HEK293 (cell line): ENCODE results near the gene CR1.

ENCODE experiments used
- CTCF ChIA-PET: fragments of 350-600 bp; formaldehyde crosslinking; extraction: SDS; loops from one replicate; lab custom pipeline; 2021; ENCODE audit warnings: antibody characterized with exemption; lab: Yijun Ruan, JAX
- POLR2A ChIA-PET: fragments of 300-600 bp; formaldehyde crosslinking; extraction: SDS; loops from one replicate; lab custom pipeline; 2020; ENCODE audit warnings: antibody characterized with exemption, inconsistent platforms; lab: Yijun Ruan, JAX
- H3K27ac ChIP-seq: fragments of 200-500 bp; sonication (Bioruptor generic); 2 replicates; pipeline ENCODE4 v1.5.1; 2014; ENCODE audit warnings: low read depth, low read length, control low read depth, inconsistent platforms; ENCODE audit errors: extremely low read depth
- H3K36me3 ChIP-seq, 2 experiments: fragments of 200-500 bp in 1 of 2; sonication (Bioruptor generic) in 1 of 2; 1 replicate in 1 of 2; 2 replicates in 1 of 2; pipeline ENCODE4 v1.5.1; 2014 to 2017; ENCODE audit warnings: inconsistent platforms in 2 of 2, low read length in 2 of 2; ENCODE audit not compliant: control insufficient read depth in 2 of 2, insufficient read depth in 1 of 2
- H3K4me1 ChIP-seq: fragments of 200-500 bp; sonication (Bioruptor generic); 2 replicates; pipeline ENCODE4 v1.5.1; 2014; ENCODE audit warnings: mild to moderate bottlenecking, low read length, inconsistent platforms; ENCODE audit not compliant: control insufficient read depth, insufficient read depth
- H3K4me3 ChIP-seq: 2 replicates; pipeline ENCODE4 v1.5.1; 2011; ENCODE audit warnings: low read depth, mild to moderate bottlenecking, control low read depth, low read length, moderate library complexity
- H3K9me3 ChIP-seq: fragments of 200-500 bp; sonication (Bioruptor generic); 2 replicates; pipeline ENCODE4 v1.5.1; 2014; ENCODE audit warnings: low read depth, low read length, inconsistent platforms; ENCODE audit not compliant: control insufficient read depth, insufficient read depth
- HOXA7 ChIP-seq: sonication (generic); formaldehyde crosslinking; IDR thresholded peaks from 2 replicates; pipeline ENCODE4 v1.8.1; 2022; ENCODE audit warnings: missing genetic modification reagents, borderline replicate concordance
- KLF1 ChIP-seq: fragments of 450-650 bp; formaldehyde crosslinking; IDR thresholded peaks from 2 replicates; pipeline ENCODE4 v1.5.1; 2016; ENCODE audit warnings: missing biosample characterization, missing genetic modification characterization
- MEIS1 ChIP-seq: sonication (generic); formaldehyde crosslinking; IDR thresholded peaks from 2 replicates; pipeline ENCODE4 v1.8.1; 2022; ENCODE audit warnings: missing genetic modification reagents, mild to moderate bottlenecking, borderline replicate concordance
- SALL2 ChIP-seq: fragments of 450-650 bp; formaldehyde crosslinking; IDR thresholded peaks from 2 replicates; pipeline ENCODE4 v1.5.0; 2017; ENCODE audit warnings: missing biosample characterization, mild to moderate bottlenecking, missing genetic modification characterization, borderline replicate concordance
- SP3 ChIP-seq: fragments of 450-650 bp; formaldehyde crosslinking; IDR thresholded peaks from 2 replicates; pipeline ENCODE4 v1.5.1; 2016; ENCODE audit warnings: missing biosample characterization, missing genetic modification characterization
- ZBTB44 ChIP-seq: fragments of 450-650 bp; IDR thresholded peaks from 2 replicates; pipeline ENCODE4 v1.5.1; 2018; ENCODE audit warnings: missing biosample characterization, mild to moderate bottlenecking, missing genetic modification characterization
- ZEB2 ChIP-seq: fragments of 450-650 bp; formaldehyde crosslinking; IDR thresholded peaks from 2 replicates; pipeline ENCODE4 v1.5.1; 2016; ENCODE audit warnings: missing biosample characterization, missing genetic modification characterization
- ZFHX2 ChIP-seq: fragments of 450-650 bp; formaldehyde crosslinking; conservative IDR thresholded peaks from 2 replicates; pipeline ENCODE4 v1.5.1; 2016; ENCODE audit warnings: missing biosample characterization, missing genetic modification characterization
- ZIC2 ChIP-seq: fragments of 450-650 bp; formaldehyde crosslinking; IDR thresholded peaks from 2 replicates; pipeline ENCODE4 v1.5.1; 2016; ENCODE audit warnings: missing biosample characterization, missing genetic modification characterization
- ZNF175 ChIP-seq: fragments of 450-650 bp; formaldehyde crosslinking; IDR thresholded peaks from 2 replicates; pipeline ENCODE4 v1.5.1; 2016; ENCODE audit warnings: missing biosample characterization, missing genetic modification characterization
- ZNF18 ChIP-seq: fragments of 450-650 bp; formaldehyde crosslinking; IDR thresholded peaks from 2 replicates; pipeline ENCODE4 v1.5.1; 2016; ENCODE audit warnings: missing biosample characterization, missing genetic modification characterization
- ZNF184 ChIP-seq: fragments of 450-650 bp; IDR thresholded peaks from 2 replicates; pipeline ENCODE4 v1.5.1; 2018; ENCODE audit warnings: missing biosample characterization, mild to moderate bottlenecking, missing genetic modification characterization
- ZNF211 ChIP-seq: fragments of 450-650 bp; formaldehyde crosslinking; IDR thresholded peaks from 2 replicates; pipeline ENCODE4 v1.5.1; 2016; ENCODE audit warnings: low read depth, missing biosample characterization, missing genetic modification characterization
- ZNF23 ChIP-seq: fragments of 450-650 bp; formaldehyde crosslinking; IDR thresholded peaks from 2 replicates; pipeline ENCODE4 v1.5.1; 2016; ENCODE audit warnings: missing biosample characterization, missing genetic modification characterization, borderline replicate concordance
- ZNF274 ChIP-seq, 2 experiments: fragments of 200-500 bp in 1 of 2; fragments of 450-650 bp in 1 of 2; sonication (Bioruptor generic) in 1 of 2; formaldehyde crosslinking in 1 of 2; IDR thresholded peaks; 2 replicates each; pipeline versions ENCODE4 v1.5.1 to v1.6.1; 2014 to 2016; ENCODE audit warnings: borderline replicate concordance in 1 of 2, inconsistent platforms in 1 of 2, low read length in 1 of 2, missing biosample characterization in 1 of 2, missing genetic modification characterization in 1 of 2
- ZNF488 ChIP-seq: fragments of 450-650 bp; formaldehyde crosslinking; IDR thresholded peaks from 2 replicates; pipeline ENCODE4 v1.5.1; 2016; ENCODE audit warnings: missing biosample characterization, missing genetic modification characterization
- ZNF501 ChIP-seq: fragments of 450-650 bp; formaldehyde crosslinking; IDR thresholded peaks from 2 replicates; pipeline ENCODE4 v1.5.1; 2016; ENCODE audit warnings: missing biosample characterization, missing genetic modification characterization
- ZNF626 ChIP-seq: fragments of 450-650 bp; sonication (Bioruptor Pico); formaldehyde crosslinking; IDR thresholded peaks from 2 replicates; pipeline ENCODE4 v1.5.1; 2018; ENCODE audit warnings: missing biosample characterization, missing genetic modification characterization, inconsistent platforms
- ZNF645 ChIP-seq: fragments of 450-650 bp; formaldehyde crosslinking; IDR thresholded peaks from 2 replicates; pipeline ENCODE4; 2016; ENCODE audit warnings: missing biosample characterization, missing genetic modification characterization
- ZNF660 ChIP-seq: fragments of 450-650 bp; IDR thresholded peaks from 2 replicates; pipeline ENCODE4 v1.5.1; 2018; ENCODE audit warnings: missing biosample characterization, mild to moderate bottlenecking, missing genetic modification characterization
- ZNF692 ChIP-seq: fragments of 450-650 bp; formaldehyde crosslinking; IDR thresholded peaks from 2 replicates; pipeline ENCODE4 v1.5.1; 2016; ENCODE audit warnings: missing biosample characterization, missing genetic modification characterization
- ZSCAN23 ChIP-seq: fragments of 450-650 bp; formaldehyde crosslinking; IDR thresholded peaks from 2 replicates; pipeline ENCODE4 v1.5.1; 2016; ENCODE audit warnings: missing biosample characterization, missing genetic modification characterization
- ZSCAN30 ChIP-seq: fragments of 450-650 bp; IDR thresholded peaks from 2 replicates; pipeline ENCODE4 v1.5.1; 2018; ENCODE audit warnings: missing biosample characterization, mild to moderate bottlenecking, missing genetic modification characterization, moderate library complexity

The CR1 gene

GRCh38 chr1:207500306-207500705 lies 4.3 kb downstream of the CR1 start:
- no peak overlapping the region for H3K4me3 ChIP-seq
- no peaks in the 10 kb centered on the region for H3K9me3 ChIP-seq
- H3K36me3 ChIP-seq, result no peaks in the 10 kb centered on the region
- no peak overlapping the region for H3K27ac ChIP-seq
- no peak for TF ChIP-seq ZBTB44 (tag by site-specific recombination)
- TF ChIP-seq ZNF692 (tag by site-specific recombination), result no peak
- TF ChIP-seq ZNF211 (tag by site-specific recombination), result no peak
- TF ChIP-seq ZSCAN30 (tag by site-specific recombination), result no peak
- no peak for TF ChIP-seq SALL2 (tag by site-specific recombination)
- no peak for TF ChIP-seq HOXA7
- TF ChIP-seq ZNF175 (tag by site-specific recombination), result no peak
- TF ChIP-seq ZIC2, result no peak
- TF ChIP-seq MEIS1 (CRISPR knock-in tag), result no peak
- TF ChIP-seq ZFHX2, result no peak
- TF ChIP-seq KLF1 (tag by site-specific recombination), result no peak
- no peak for TF ChIP-seq ZNF184 (tag by site-specific recombination)
- no peak for TF ChIP-seq ZSCAN23
- no peak for TF ChIP-seq ZNF274 (IDR thresholded peaks at IDR 0.05; ENCODE audit: low read length)
- no peak for TF ChIP-seq ZNF274 (tag by site-specific recombination; IDR thresholded peaks at IDR 0.05; ENCODE audit: borderline replicate concordance)
- no peak for TF ChIP-seq ZNF18 (tag by site-specific recombination)
- TF ChIP-seq ZNF23 (tag by site-specific recombination), result no peak
- ChIA-PET POLR2A (no interaction called here), CTCF (interaction anchor here (0.5 to 2.2 kb wide), 27 partner anchors 11 to 890 kb away, joined by 3 to 16 read pairs (median 5); partner anchors contain the start of gene CR2)
- no peaks in the 10 kb centered on the region for H3K4me1 ChIP-seq

GRCh38 chr1:207501071-207501470 lies 5.1 kb downstream of the CR1 start:
- H3K27ac ChIP-seq, result no peak overlapping the region
- H3K4me3 ChIP-seq, result no peak overlapping the region
- no peaks in the 10 kb centered on the region for H3K9me3 ChIP-seq
- H3K36me3 ChIP-seq, result no peaks in the 10 kb centered on the region
- TF ChIP-seq ZNF501 (tag by site-specific recombination), result no peak
- POLR2A ChIA-PET, result no interaction called here
- no peaks in the 10 kb centered on the region for H3K4me1 ChIP-seq
- CTCF ChIA-PET, result interaction anchor here (0.8 to 1.5 kb wide), 7 partner anchors 46 to 1854 kb away, joined by 3 to 10 read pairs (median 5); partner anchors contain the start of genes C4BPB and CR2

- Histone ChIP-seq H3K4me3 (no peak overlapping the region), H3K27ac (no peak overlapping the region), H3K4me1 (no peaks in the 10 kb centered on the region), H3K9me3 (no peaks in the 10 kb centered on the region), H3K36me3 (no peaks in the 10 kb centered on the region)
- TF ChIP-seq SP3 (tag by site-specific recombination) (no peak), ZEB2 (no peak), ZNF626 (no peak), ZNF660 (tag by site-specific recombination) (0 out of 2 replicates have a peak, but pooled peaks have one; percentile 34), ZNF488 (tag by site-specific recombination) (no peak), ZNF645 (tag by site-specific recombination) (no peak), ZNF692 (tag by site-specific recombination) (no peak)
- POLR2A ChIA-PET, result no interaction called here
- CTCF ChIA-PET, result interaction anchor here (0.6 to 1.5 kb wide), 5 partner anchors 23 to 591 kb away, joined by 3 to 7 read pairs (median 3); no protein-coding TSS in a partner anchor
Measured at GRCh38 chr1:207502726-207503125, 6.8 kb downstream of the CR1 start.
